ENCODE data around the gene SPRR4.

The SPRR4 gene

GRCh38 chr1:152977614-152978013 lies 7.2 kb downstream of the SPRR4 start:
- DNase-seq (ENCODE audit: low read depth), result no peak
- TF ChIP-seq CTCF (conservative IDR thresholded peaks at IDR 0.05; ENCODE audit: low read depth, low read length), result no peak
- no peak overlapping the region for H3K4me3 ChIP-seq (ENCODE audit: low read depth, low read length)

GRCh38 chr1:152980676-152981075 lies 10.2 kb downstream of the SPRR4 start:
- no peak for DNase-seq (ENCODE audit: low read depth)
- TF ChIP-seq CTCF (conservative IDR thresholded peaks at IDR 0.05; ENCODE audit: low read depth, low read length), result no peak
- no peak overlapping the region for H3K4me3 ChIP-seq (ENCODE audit: low read depth, low read length)

GRCh38 chr1:152981146-152981871 lies 10.9 kb downstream of the SPRR4 start:
- TF ChIP-seq CTCF (conservative IDR thresholded peaks at IDR 0.05; ENCODE audit: low read depth, low read length), result no peak
- DNase-seq (ENCODE audit: low read depth), result no peak
- no peak overlapping the region for H3K4me3 ChIP-seq (ENCODE audit: low read depth, low read length)

GRCh38 chr1:152982076-152982475 lies 11.6 kb downstream of the SPRR4 start:
- TF ChIP-seq CTCF (conservative IDR thresholded peaks at IDR 0.05; ENCODE audit: low read depth, low read length), result no peak
- H3K4me3 ChIP-seq (ENCODE audit: low read depth, low read length), result no peak overlapping the region
- no peak for DNase-seq (ENCODE audit: low read depth)

- H3K4me3 ChIP-seq (ENCODE audit: low read depth, low read length), result no peak overlapping the region
- no peak for TF ChIP-seq CTCF (conservative IDR thresholded peaks at IDR 0.05; ENCODE audit: low read depth, low read length)
- no peak for DNase-seq (ENCODE audit: low read depth)
These were observed 12.8 kb downstream of the SPRR4 start for GRCh38 chr1:152983234-152983633.

- no peak for TF ChIP-seq CTCF (conservative IDR thresholded peaks at IDR 0.05; ENCODE audit: low read depth, low read length)
- no peak for DNase-seq (ENCODE audit: low read depth)
- H3K4me3 ChIP-seq (ENCODE audit: low read depth, low read length), result no peak within 1 kb of the TSS
These were observed 13.3 kb downstream of the SPRR4 start, which contains the start of gene SPRR1A for GRCh38 chr1:152983743-152984142. TSS of gene SPRR1A (plus strand) at chr1:152984081. CDS start at chr1:152985231, 1,150 bp downstream.

- no peak for TF ChIP-seq CTCF (conservative IDR thresholded peaks at IDR 0.05; ENCODE audit: low read depth, low read length)
- no peak for DNase-seq (ENCODE audit: low read depth)
- H3K4me3 ChIP-seq (ENCODE audit: low read depth, low read length), result no peak overlapping the region
These were observed 16.1 kb downstream of the SPRR4 start for GRCh38 chr1:152986578-152986977.
